Mucosa of rectum (tissue), 2 donors: ENCODE results near the gene ZBTB18.

Experiments used
- H3K27ac ChIP-seq, 2 donors: one replicate each; pipeline ENCODE4 v1.7.0; 2013; ENCODE audit warnings: inconsistent platforms in 2 of 2, low read depth in 2 of 2, low read length in 2 of 2
- H3K27me3 ChIP-seq, 2 donors: one replicate each; pipeline ENCODE4 v1.7.0; 2013; ENCODE audit warnings: low read length in 2 of 2; ENCODE audit not compliant: control insufficient read depth in 2 of 2, insufficient read depth in 2 of 2
- H3K36me3 ChIP-seq, 2 donors: one replicate each; pipeline ENCODE4 v1.7.0; 2013; ENCODE audit warnings: low read length in 2 of 2; ENCODE audit not compliant: control insufficient read depth in 2 of 2, insufficient read depth in 2 of 2
- H3K4me1 ChIP-seq, 2 donors: one replicate each; pipeline ENCODE4 v1.7.0; 2013; ENCODE audit warnings: low read length in 2 of 2, mild to moderate bottlenecking in 1 of 2; ENCODE audit not compliant: control insufficient read depth in 2 of 2, insufficient read depth in 2 of 2
- H3K4me3 ChIP-seq, 2 donors: one replicate each; pipeline ENCODE4 v1.7.0; 2013; ENCODE audit warnings: low read length in 2 of 2
- H3K9ac ChIP-seq, 2 donors: one replicate each; pipeline ENCODE4 v1.7.0; 2013; ENCODE audit warnings: low read length in 2 of 2, low read depth in 1 of 2, mild to moderate bottlenecking in 1 of 2
- H3K9me3 ChIP-seq, 2 donors: one replicate each; pipeline ENCODE4 v1.7.0; 2013; ENCODE audit warnings: low read length in 2 of 2; ENCODE audit not compliant: control insufficient read depth in 2 of 2
- donor health status: healthy.
- donor health status: Normal muscosa, but diverticular disease.

ZBTB18 gene

GRCh38 chr1:244057474-244058385 lies 6.6 kb downstream of the ZBTB18 start:
- Histone ChIP-seq H3K4me1 (no peaks in the 10 kb centered on the region), H3K4me3 (no peak overlapping the region), H3K27me3 (no peaks in the 10 kb centered on the region), H3K27ac (no peak overlapping the region), H3K36me3 (peaks cover 14 to 17% of the 10 kb centered on the region in 2 donors), H3K9ac (no peak overlapping the region), H3K9me3 (no peaks in the 10 kb centered on the region)

GRCh38 chr1:244060117-244060516 lies 9.0 kb downstream of the ZBTB18 start:
- no peaks in the 10 kb centered on the region for H3K27me3 ChIP-seq
- no peak overlapping the region for H3K4me3 ChIP-seq
- H3K9ac ChIP-seq: no peak overlapping the region
- no peaks in the 10 kb centered on the region for H3K9me3 ChIP-seq
- peaks cover under 1 to 3% of the 10 kb centered on the region in 2 donors for H3K36me3 ChIP-seq
- H3K27ac ChIP-seq: no peak overlapping the region
- no peaks in the 10 kb centered on the region for H3K4me1 ChIP-seq

GRCh38 chr1:244060686-244061085 lies 9.6 kb downstream of the ZBTB18 start:
- peaks cover 0 to 4% of the 10 kb centered on the region in 2 donors for H3K4me1 ChIP-seq
- no peak overlapping the region for H3K9ac ChIP-seq
- no peak overlapping the region for H3K27ac ChIP-seq
- no peaks in the 10 kb centered on the region for H3K9me3 ChIP-seq
- peaks cover 0 to 2% of the 10 kb centered on the region in 2 donors for H3K27me3 ChIP-seq
- no peak overlapping the region for H3K4me3 ChIP-seq
- peaks cover 0 to 2% of the 10 kb centered on the region in 2 donors for H3K36me3 ChIP-seq

GRCh38 chr1:244062156-244062725 lies 11.2 kb downstream of the ZBTB18 start:
- no peaks in the 10 kb centered on the region for H3K9me3 ChIP-seq
- peaks cover 0 to 4% of the 10 kb centered on the region in 2 donors for H3K4me1 ChIP-seq
- H3K9ac ChIP-seq: no peak overlapping the region
- no peaks in the 10 kb centered on the region for H3K36me3 ChIP-seq
- no peak overlapping the region for H3K4me3 ChIP-seq
- H3K27me3 ChIP-seq: peaks cover 0 to 2% of the 10 kb centered on the region in 2 donors
- no peak overlapping the region for H3K27ac ChIP-seq

GRCh38 chr1:244063498-244063897 lies 12.4 kb downstream of the ZBTB18 start:
- H3K27ac ChIP-seq: no peak overlapping the region
- H3K36me3 ChIP-seq: no peaks in the 10 kb centered on the region
- no peak overlapping the region for H3K4me3 ChIP-seq
- H3K4me1 ChIP-seq: peaks cover 0 to 4% of the 10 kb centered on the region in 2 donors
- H3K27me3 ChIP-seq: peaks cover 0 to 2% of the 10 kb centered on the region in 2 donors
- H3K9me3 ChIP-seq: no peaks in the 10 kb centered on the region
- no peak overlapping the region for H3K9ac ChIP-seq

- no peak overlapping the region for H3K4me3 ChIP-seq
- peaks cover 0 to 4% of the 10 kb centered on the region in 2 donors for H3K4me1 ChIP-seq
- H3K9ac ChIP-seq: no peak overlapping the region
- H3K9me3 ChIP-seq: no peaks in the 10 kb centered on the region
- H3K36me3 ChIP-seq: no peaks in the 10 kb centered on the region
- H3K27me3 ChIP-seq: peaks cover 0 to 2% of the 10 kb centered on the region in 2 donors
- no peak overlapping the region for H3K27ac ChIP-seq
Measured at GRCh38 chr1:244064621-244065020, 13.5 kb downstream of the ZBTB18 start.

GRCh38 chr1:244065063-244065793 lies 14.1 kb downstream of the ZBTB18 start:
- no peak overlapping the region for H3K4me3 ChIP-seq
- H3K9me3 ChIP-seq: no peaks in the 10 kb centered on the region
- no peak overlapping the region for H3K9ac ChIP-seq
- no peaks in the 10 kb centered on the region for H3K36me3 ChIP-seq
- peaks cover 0 to 2% of the 10 kb centered on the region in 2 donors for H3K27me3 ChIP-seq
- H3K27ac ChIP-seq: no peak overlapping the region
- H3K4me1 ChIP-seq: peaks cover 0 to 4% of the 10 kb centered on the region in 2 donors

GRCh38 chr1:244065960-244066388 lies 14.9 kb downstream of the ZBTB18 start:
- Histone ChIP-seq H3K27ac (no peak overlapping the region), H3K36me3 (no peaks in the 10 kb centered on the region)

GRCh38 chr1:244066954-244067716 lies 16.1 kb downstream of the ZBTB18 start:
- Histone ChIP-seq H3K27ac (no peak overlapping the region), H3K4me3 (no peak overlapping the region), H3K27me3 (peaks cover 0 to 2% of the 10 kb centered on the region in 2 donors), H3K4me1 (peaks cover 0 to 4% of the 10 kb centered on the region in 2 donors), H3K36me3 (no peaks in the 10 kb centered on the region), H3K9ac (no peak overlapping the region), H3K9me3 (no peaks in the 10 kb centered on the region)

More at GRCh38 chr1:244065960-244066388, 14.9 kb downstream of the ZBTB18 start:
- Histone ChIP-seq H3K4me3 (no peak overlapping the region), H3K9me3 (no peaks in the 10 kb centered on the region), H3K27me3 (peaks cover 0 to 2% of the 10 kb centered on the region in 2 donors), H3K4me1 (peaks cover 0 to 4% of the 10 kb centered on the region in 2 donors), H3K9ac (no peak overlapping the region)
